OCI-LY1 (cell line): ENCODE measurements around the gene TMEM40.

Experiments
- H2AFZ ChIP-seq: fragments of 200-600 bp; sonication (generic), shearing (Covaris generic); 2 replicates; pipeline ENCODE4 v1.6.0; 2014; ENCODE audit warnings: antibody characterized with exemption, mild to moderate bottlenecking, low read length
- H3F3A ChIP-seq: fragments of 200-600 bp; sonication (generic), shearing (Covaris generic); 2 replicates; pipeline ENCODE4 v1.6.0; 2014; ENCODE audit warnings: mild to moderate bottlenecking, antibody characterized with exemption, low read length, moderate library complexity; ENCODE audit not compliant: insufficient read depth
- H3K27ac ChIP-seq: fragments of 200-600 bp; sonication (generic); 2 replicates; pipeline ENCODE4 v1.5.1; 2014; ENCODE audit warnings: low read length, mixed run types, mild to moderate bottlenecking, low read depth; ENCODE audit not compliant: poor library complexity, severe bottlenecking
- H3K27me3 ChIP-seq: fragments of 200-600 bp; sonication (generic); 2 replicates; pipeline ENCODE4 v1.6.0; 2014; ENCODE audit warnings: antibody characterized with exemption, mild to moderate bottlenecking, low read length, moderate library complexity; ENCODE audit not compliant: insufficient read depth
- H3K36me3 ChIP-seq: fragments of 200-600 bp; sonication (generic); 2 replicates; pipeline ENCODE4 v1.6.1; 2014; ENCODE audit warnings: mild to moderate bottlenecking, antibody characterized with exemption, low read length, moderate library complexity, mixed read lengths; ENCODE audit not compliant: insufficient read depth
- H3K4me1 ChIP-seq: fragments of 200-600 bp; sonication (generic); 2 replicates; pipeline ENCODE4 v1.5.1; 2014; ENCODE audit warnings: mild to moderate bottlenecking, low read length, moderate library complexity; ENCODE audit not compliant: insufficient read depth, severe bottlenecking
- H3K4me2 ChIP-seq: fragments of 200-600 bp; sonication (generic), shearing (Covaris generic); 2 replicates; pipeline ENCODE4 v1.6.1; 2014; ENCODE audit warnings: low read length
- H3K4me3 ChIP-seq: fragments of 200-600 bp; sonication (generic); 2 replicates; pipeline ENCODE4 v1.5.1; 2014; ENCODE audit warnings: low read length, low read depth, mild to moderate bottlenecking, mixed read lengths; ENCODE audit not compliant: poor library complexity, severe bottlenecking
- H3K79me2 ChIP-seq: fragments of 200-600 bp; shearing (Covaris generic); 2 replicates; pipeline ENCODE4 v1.6.1; 2016; ENCODE audit warnings: mixed run types, low read length, mixed read lengths; ENCODE audit not compliant: insufficient read depth
- H3K9ac ChIP-seq: fragments of 200-600 bp; sonication (generic), shearing (Covaris generic); 2 replicates; pipeline ENCODE4 v1.6.1; 2014; ENCODE audit warnings: mild to moderate bottlenecking, low read length, mixed read lengths
- H3K9me2 ChIP-seq: fragments of 200-600 bp; sonication (generic), shearing (Covaris generic); 2 replicates; pipeline ENCODE4 v1.6.1; 2014; ENCODE audit warnings: low read depth, mild to moderate bottlenecking, low read length, mixed read lengths
- H3K9me3 ChIP-seq: fragments of 200-600 bp; shearing (Covaris generic); 2 replicates; pipeline ENCODE4 v1.6.1; 2014; ENCODE audit warnings: low read length, mixed read lengths
- H4K20me1 ChIP-seq: fragments of 200-600 bp; sonication (generic), shearing (Covaris generic); 2 replicates; pipeline ENCODE4 v1.6.0; 2016; ENCODE audit warnings: mild to moderate bottlenecking, low read length; ENCODE audit not compliant: insufficient read depth
- CTCF ChIP-seq: fragments of 200-600 bp; sonication (generic), shearing (Covaris generic); IDR thresholded peaks from 2 replicates; pipeline ENCODE4 v1.5.1; 2017; ENCODE audit warnings: mild to moderate bottlenecking, antibody characterized with exemption, low read length, moderate library complexity, mixed read lengths
- EZH2 ChIP-seq: fragments of 200-600 bp; sonication (generic), shearing (Covaris generic); IDR thresholded peaks from 2 replicates; pipeline ENCODE4 v1.8.0; 2017; ENCODE audit warnings: borderline replicate concordance, mixed run types, mild to moderate bottlenecking, antibody characterized with exemption, low read length, moderate library complexity, mixed read lengths

Gene TMEM40

GRCh38 chr3:12746419-12746818 lies 12.6 kb downstream of the TMEM40 start:
- Histone ChIP-seq H4K20me1 (no peaks in the 10 kb centered on the region), H3K9me2 (no peaks in the 10 kb centered on the region), H3K27me3 (0 out of 2 replicates have a peak, but pooled peaks cover 4% of the 10 kb centered on the region), H2AFZ (no peak overlapping the region), H3K9me3 (no peaks in the 10 kb centered on the region), H3K79me2 (no peaks in the 10 kb centered on the region), H3K4me1 (peaks cover 10% of the 10 kb centered on the region), H3K4me2 (no peak overlapping the region), H3K27ac (no peak overlapping the region), H3K4me3 (no peak overlapping the region), H3K36me3 (no peaks in the 10 kb centered on the region), H3K9ac (no peak overlapping the region), H3F3A (no peaks in the 10 kb centered on the region)
- no peak for TF ChIP-seq EZH2
- no peak for TF ChIP-seq CTCF

GRCh38 chr3:12744326-12744725 lies 14.7 kb downstream of the TMEM40 start:
- no peaks in the 10 kb centered on the region for H3K9me2 ChIP-seq
- H3K27me3 ChIP-seq, result 0 out of 2 replicates have a peak, but pooled peaks cover 4% of the 10 kb centered on the region
- no peak for TF ChIP-seq EZH2
- no peak for TF ChIP-seq CTCF
- H3F3A ChIP-seq, result no peaks in the 10 kb centered on the region
- no peaks in the 10 kb centered on the region for H3K36me3 ChIP-seq
- H2AFZ ChIP-seq, result no peak overlapping the region
- H3K27ac ChIP-seq, result no peak overlapping the region
- peaks cover 4% of the 10 kb centered on the region for H3K4me1 ChIP-seq
- no peaks in the 10 kb centered on the region for H4K20me1 ChIP-seq
- no peaks in the 10 kb centered on the region for H3K9me3 ChIP-seq
- no peak overlapping the region for H3K4me3 ChIP-seq
- no peak overlapping the region for H3K4me2 ChIP-seq
- no peaks in the 10 kb centered on the region for H3K79me2 ChIP-seq
- H3K9ac ChIP-seq, result no peak overlapping the region

- H3K9ac ChIP-seq, result no peak overlapping the region
- no peaks in the 10 kb centered on the region for H4K20me1 ChIP-seq
- no peaks in the 10 kb centered on the region for H3K79me2 ChIP-seq
- no peaks in the 10 kb centered on the region for H3F3A ChIP-seq
- H3K36me3 ChIP-seq, result no peaks in the 10 kb centered on the region
- H3K4me1 ChIP-seq, result no peaks in the 10 kb centered on the region
- H2AFZ ChIP-seq, result no peak overlapping the region
- H3K9me3 ChIP-seq, result no peaks in the 10 kb centered on the region
- H3K27me3 ChIP-seq, result 0 out of 2 replicates have a peak, but pooled peaks cover 4% of the 10 kb centered on the region
- no peak overlapping the region for H3K4me2 ChIP-seq
- H3K4me3 ChIP-seq, result no peak overlapping the region
- H3K9me2 ChIP-seq, result no peaks in the 10 kb centered on the region
- H3K27ac ChIP-seq, result no peak overlapping the region
- no peak for TF ChIP-seq EZH2
- TF ChIP-seq CTCF, result no peak
Measured at GRCh38 chr3:12743583-12743982, 15.5 kb downstream of the TMEM40 start.
